Measurements from ENCODE around the gene MANF.
A peak's percentile ranks its signal among the peaks of the same experiment; 100 is the strongest.

Gene MANF

GRCh38 chr3:51340989-51341636 is 44.0 kb upstream of the MANF start:
- Histone ChIP-seq H3K27me3 (no peaks in the 10 kb centered on the region), H3K36me3 (no peaks in the 10 kb centered on the region), H3K27ac (peak overlapping the region; percentile 70 to 78), H3K4me3 (no peak overlapping the region), H3K9me3 (no peaks in the 10 kb centered on the region), H3K4me1 (peaks cover 0 to 58% (median 30%) of the 10 kb centered on the region in 4 donors)
- peak in 1 of 2 donors; percentile 23 for DNase-seq
- TF ChIP-seq, protein P1, sequence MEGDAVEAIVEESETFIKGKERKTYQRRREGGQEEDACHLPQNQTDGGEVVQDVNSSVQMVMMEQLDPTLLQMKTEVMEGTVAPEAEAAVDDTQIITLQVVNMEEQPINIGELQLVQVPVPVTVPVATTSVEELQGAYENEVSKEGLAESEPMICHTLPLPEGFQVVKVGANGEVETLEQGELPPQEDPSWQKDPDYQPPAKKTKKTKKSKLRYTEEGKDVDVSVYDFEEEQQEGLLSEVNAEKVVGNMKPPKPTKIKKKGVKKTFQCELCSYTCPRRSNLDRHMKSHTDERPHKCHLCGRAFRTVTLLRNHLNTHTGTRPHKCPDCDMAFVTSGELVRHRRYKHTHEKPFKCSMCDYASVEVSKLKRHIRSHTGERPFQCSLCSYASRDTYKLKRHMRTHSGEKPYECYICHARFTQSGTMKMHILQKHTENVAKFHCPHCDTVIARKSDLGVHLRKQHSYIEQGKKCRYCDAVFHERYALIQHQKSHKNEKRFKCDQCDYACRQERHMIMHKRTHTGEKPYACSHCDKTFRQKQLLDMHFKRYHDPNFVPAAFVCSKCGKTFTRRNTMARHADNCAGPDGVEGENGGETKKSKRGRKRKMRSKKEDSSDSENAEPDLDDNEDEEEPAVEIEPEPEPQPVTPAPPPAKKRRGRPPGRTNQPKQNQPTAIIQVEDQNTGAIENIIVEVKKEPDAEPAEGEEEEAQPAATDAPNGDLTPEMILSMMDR (IDR thresholded peaks at IDR 0.05), result no peak
- intact Hi-C loops (cut with DNase I; ENCODE audit: low total_unique reads), result no loop called here

DNA sequence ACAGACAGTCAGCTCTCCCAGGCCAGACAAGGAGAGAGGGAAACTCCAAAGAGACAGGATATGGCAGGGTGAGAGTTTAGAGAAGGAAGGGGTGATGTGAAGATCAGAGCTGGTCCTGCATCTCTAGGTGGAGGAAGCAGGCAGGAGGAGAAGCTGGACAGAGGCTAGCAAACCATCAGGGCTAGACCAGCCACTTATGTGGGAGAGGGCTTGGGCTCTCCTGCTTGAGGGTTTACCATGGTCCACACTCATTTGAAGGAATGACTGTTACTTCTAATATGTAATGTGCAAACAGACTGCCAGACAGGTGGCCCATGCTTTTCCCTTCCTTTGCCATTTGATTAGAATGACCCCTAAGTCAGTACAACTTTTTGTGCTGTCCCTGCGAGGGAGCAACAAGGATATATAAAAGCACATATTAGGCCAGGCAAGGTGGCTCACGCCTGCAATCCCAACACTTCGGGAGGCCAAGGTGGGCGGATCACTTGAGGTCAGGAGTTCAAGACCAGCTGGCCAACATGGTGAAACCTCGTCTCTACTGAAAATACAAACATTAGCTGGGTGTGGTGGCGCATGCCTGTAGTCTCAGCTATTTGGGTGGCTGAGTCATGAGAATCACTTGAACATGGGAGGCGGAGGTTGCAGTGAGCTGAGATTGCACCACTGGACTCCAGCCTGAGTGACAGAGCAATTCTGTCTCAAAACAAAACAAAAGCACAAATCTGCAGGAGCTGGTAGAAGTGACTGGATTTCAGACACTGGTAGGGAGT is 41.0 kb upstream of the MANF start:
- Histone ChIP-seq H3K4me3 (no peak overlapping the region), H3K4me1 (peaks cover 0 to 47% (median 25%) of the 10 kb centered on the region in 4 donors), H3K36me3 (no peaks in the 10 kb centered on the region), H3K9me3 (no peaks in the 10 kb centered on the region), H3K27ac (no peak overlapping the region), H3K27me3 (no peaks in the 10 kb centered on the region)
- intact Hi-C loops (cut with DNase I; ENCODE audit: low total_unique reads), result no loop called here
- peak; percentile 28 to 70 for DNase-seq
- TF ChIP-seq, protein P1 (IDR thresholded peaks at IDR 0.05), result no peak

DNA sequence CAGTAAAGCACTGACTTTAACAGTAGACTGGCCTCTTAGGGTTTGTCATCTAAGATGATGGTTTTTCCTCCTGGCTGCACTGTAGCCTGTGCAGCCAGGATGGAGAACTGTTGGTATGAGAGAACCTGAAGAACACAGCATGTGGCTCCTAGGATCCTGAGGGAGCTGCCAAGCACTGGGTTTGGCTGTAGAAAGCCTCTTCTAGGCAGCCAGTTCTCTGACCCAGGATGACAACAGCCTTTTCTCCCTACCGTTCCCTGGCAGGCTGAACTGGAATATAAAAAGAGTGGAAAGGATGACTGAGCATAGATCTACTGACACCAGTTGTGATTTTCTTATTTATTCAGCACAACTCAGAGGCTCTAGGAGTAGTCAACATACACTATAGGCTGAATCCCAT is 34.3 kb upstream of the MANF start:
- Histone ChIP-seq H3K4me3 (no peak overlapping the region), H3K36me3 (no peaks in the 10 kb centered on the region), H3K27me3 (no peaks in the 10 kb centered on the region), H3K27ac (no peak overlapping the region), H3K9me3 (no peaks in the 10 kb centered on the region), H3K4me1 (no peaks in the 10 kb centered on the region)
- TF ChIP-seq, protein P1 (IDR thresholded peaks at IDR 0.05), result no peak
- no peak for DNase-seq
- intact Hi-C loops (cut with DNase I; ENCODE audit: low total_unique reads), result no loop called here

DNA sequence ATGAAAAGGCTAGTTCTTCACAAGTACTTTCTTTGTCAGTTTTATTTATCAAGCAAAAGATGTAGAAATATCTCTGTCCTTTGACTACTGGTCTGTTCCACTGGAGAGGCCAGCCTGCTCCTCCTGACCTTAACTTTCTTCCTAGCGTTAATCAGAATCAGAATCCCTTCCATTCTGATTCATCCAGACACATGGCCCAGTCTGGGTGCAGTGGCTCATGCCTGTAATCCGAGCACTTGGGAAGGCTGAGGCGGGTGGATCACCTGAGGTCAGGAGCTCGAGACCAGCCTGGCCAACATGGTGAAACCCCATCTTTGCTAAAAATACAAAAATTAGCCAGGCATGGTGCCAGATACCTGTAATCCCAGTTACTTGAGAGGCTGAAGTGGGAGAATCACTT is 32.0 kb upstream of the MANF start:
- no peaks in the 10 kb centered on the region for H3K36me3 ChIP-seq
- H3K9me3 ChIP-seq, result no peaks in the 10 kb centered on the region
- no peaks in the 10 kb centered on the region for H3K4me1 ChIP-seq
- DNase-seq, result no peak
- H3K27ac ChIP-seq, result no peak overlapping the region
- no peak overlapping the region for H3K4me3 ChIP-seq
- intact Hi-C loops (cut with DNase I; ENCODE audit: low total_unique reads), result no loop called here
- no peaks in the 10 kb centered on the region for H3K27me3 ChIP-seq
- TF ChIP-seq, protein P1 (IDR thresholded peaks at IDR 0.05), result no peak

DNA sequence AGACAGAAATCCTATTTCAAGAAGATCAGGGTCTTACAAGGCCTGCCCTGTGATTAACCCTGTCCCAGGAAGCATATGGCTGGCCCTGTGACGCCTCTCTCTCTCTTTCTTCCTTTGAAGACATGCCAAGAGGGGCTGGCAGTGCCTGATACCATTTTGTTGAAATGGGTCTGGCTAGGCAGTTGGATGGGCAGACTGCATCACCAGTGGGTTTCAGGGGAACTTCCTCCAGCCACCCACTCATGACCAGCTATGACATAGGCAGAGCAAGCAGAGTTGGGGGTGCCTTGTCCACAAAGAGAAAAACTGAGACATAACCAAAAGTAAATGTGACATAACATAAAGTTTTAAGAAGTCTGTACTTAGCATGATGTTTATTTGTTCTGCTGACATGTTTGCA is 31.4 kb upstream of the MANF start:
- no peak overlapping the region for H3K4me3 ChIP-seq
- no peak overlapping the region for H3K27ac ChIP-seq
- no peaks in the 10 kb centered on the region for H3K36me3 ChIP-seq
- H3K9me3 ChIP-seq, result no peaks in the 10 kb centered on the region
- no peak for DNase-seq
- no peaks in the 10 kb centered on the region for H3K4me1 ChIP-seq
- intact Hi-C loops (cut with DNase I; ENCODE audit: low total_unique reads), result no loop called here
- H3K27me3 ChIP-seq, result no peaks in the 10 kb centered on the region
- TF ChIP-seq, protein P1 (IDR thresholded peaks at IDR 0.05), result no peak

Data from tibial artery (tissue), 4 donors.